GM10266 (cell line): ENCODE measurements around the gene TEPSIN.

Experiments
- DNase-seq: peaks from one replicate; pipeline ENCODE4 v3.0.0; 2012; ENCODE audit errors: extremely low spot score
- TF ChIP-seq, protein P1 (sequence below): IDR thresholded peaks from 2 replicates; pipeline ENCODE4 v1.5.1; 2012; ENCODE audit warnings: mild to moderate bottlenecking, low read depth; ENCODE audit not compliant: control insufficient read depth, insufficient read depth; ENCODE audit errors: missing control alignments

Gene TEPSIN

DNA sequence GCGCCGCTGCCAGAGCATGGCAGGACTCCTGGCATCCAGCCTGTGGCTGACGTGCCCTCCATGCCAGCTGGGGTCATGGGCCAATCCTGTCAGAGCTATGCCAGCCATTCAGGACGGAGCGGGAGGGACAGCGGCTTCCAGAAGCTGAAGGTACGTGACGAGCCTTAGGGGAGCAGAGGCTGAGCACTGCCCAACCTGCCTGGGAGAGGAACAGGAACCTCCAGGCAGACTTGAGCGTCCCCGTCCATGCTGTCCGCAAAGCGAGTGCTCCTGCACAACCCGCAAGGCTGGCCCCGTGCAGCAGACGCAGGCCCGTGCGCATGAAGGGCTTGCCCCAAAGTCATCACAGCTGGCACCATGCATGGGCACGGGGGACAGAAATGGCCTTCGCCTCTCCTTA is 21.8 kb upstream of the TEPSIN start:
- no peak for DNase-seq
- TF ChIP-seq, protein P1, sequence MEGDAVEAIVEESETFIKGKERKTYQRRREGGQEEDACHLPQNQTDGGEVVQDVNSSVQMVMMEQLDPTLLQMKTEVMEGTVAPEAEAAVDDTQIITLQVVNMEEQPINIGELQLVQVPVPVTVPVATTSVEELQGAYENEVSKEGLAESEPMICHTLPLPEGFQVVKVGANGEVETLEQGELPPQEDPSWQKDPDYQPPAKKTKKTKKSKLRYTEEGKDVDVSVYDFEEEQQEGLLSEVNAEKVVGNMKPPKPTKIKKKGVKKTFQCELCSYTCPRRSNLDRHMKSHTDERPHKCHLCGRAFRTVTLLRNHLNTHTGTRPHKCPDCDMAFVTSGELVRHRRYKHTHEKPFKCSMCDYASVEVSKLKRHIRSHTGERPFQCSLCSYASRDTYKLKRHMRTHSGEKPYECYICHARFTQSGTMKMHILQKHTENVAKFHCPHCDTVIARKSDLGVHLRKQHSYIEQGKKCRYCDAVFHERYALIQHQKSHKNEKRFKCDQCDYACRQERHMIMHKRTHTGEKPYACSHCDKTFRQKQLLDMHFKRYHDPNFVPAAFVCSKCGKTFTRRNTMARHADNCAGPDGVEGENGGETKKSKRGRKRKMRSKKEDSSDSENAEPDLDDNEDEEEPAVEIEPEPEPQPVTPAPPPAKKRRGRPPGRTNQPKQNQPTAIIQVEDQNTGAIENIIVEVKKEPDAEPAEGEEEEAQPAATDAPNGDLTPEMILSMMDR, result no peak

DNA sequence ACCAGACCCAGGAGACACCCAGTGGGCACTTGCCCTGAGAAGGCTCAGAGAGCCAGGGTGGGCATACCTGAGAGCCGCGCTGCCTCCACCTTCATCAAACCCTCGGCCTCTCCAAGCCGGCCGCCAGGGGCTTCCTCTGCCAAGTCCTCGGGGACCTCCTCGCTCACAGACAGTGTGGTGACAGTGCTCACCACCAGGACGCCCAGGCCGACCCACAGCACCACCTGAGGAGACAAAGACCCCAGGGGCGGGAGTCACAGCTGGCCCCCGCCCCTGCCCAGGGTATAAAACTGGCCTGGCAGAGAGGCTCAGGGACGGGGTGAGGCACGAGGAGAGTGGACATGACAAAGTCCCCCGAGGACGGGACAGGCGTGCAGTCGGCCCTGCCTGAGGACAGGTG is 21.3 kb upstream of the TEPSIN start:
- no peak for DNase-seq
- TF ChIP-seq, protein P1, result no peak

DNA sequence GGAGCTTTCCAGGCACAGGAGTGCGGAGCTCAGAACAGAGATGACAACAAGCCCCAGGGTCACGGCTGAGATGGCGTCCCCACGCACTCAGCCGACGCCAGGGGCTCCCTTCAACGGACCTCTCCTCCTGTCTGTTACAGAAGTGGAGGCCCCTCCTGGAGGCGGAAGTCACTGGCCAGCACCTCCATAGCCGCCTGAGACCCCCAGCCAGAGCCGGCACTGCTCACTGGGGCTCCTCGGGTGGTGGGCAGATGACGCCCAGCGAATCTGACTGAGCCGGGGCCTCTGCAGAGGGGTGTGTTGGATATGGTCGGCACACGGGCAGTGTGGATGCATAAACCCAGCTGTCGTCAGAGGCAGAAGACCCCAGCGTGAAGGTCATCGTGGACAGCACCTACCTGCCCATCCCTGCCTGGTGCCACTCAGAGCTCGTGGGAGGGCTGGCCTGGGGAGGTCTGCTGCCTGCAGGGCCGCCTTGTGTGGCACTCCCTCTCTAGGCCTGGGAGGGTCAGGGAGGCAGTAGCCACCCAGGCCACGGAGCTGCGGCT is 20.3 kb upstream of the TEPSIN start:
- no peak for DNase-seq
- TF ChIP-seq, protein P1, result no peak

DNA sequence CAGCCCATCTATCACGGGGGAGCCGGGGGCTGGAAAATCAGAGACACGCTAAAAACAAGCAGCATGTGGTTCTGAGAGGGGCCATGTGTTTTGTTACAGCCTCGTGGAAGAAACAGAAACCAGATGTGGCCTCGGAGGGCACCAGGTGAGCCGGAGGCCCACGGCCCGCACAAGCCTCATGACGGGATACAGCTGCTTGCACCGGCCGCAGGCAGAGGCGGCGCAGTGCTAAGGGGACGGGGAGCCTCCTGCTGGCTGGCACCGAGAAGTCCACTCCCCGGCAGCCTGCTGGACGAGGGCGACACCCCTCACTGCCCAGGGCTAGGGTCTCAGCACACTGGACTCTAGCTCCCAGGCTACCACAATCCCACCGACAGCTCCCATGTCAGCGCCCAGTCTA is 19.4 kb upstream of the TEPSIN start:
- DNase-seq, result no peak
- TF ChIP-seq, protein P1, result no peak

DNA sequence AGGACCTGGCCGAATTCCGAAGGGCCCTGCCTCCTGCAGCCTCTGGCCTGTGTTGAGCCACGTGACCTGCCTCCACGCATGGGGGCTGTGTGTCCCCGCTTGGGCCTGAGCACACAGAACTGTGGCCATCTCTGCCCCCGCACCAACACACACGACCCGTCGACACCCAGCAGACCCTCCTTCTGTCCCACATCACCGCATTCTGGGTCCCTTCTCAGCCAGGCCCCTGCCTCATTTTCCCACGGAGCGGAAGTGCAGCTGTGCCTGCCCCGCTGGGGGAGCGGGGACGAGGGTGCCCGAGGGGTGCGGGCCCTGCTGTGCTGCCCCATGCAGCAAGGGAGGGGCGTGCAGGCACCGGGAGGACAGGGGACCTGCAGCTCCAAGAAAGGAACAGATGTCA is 18.7 kb upstream of the TEPSIN start:
- no peak for DNase-seq
- TF ChIP-seq, protein P1, result no peak

DNA sequence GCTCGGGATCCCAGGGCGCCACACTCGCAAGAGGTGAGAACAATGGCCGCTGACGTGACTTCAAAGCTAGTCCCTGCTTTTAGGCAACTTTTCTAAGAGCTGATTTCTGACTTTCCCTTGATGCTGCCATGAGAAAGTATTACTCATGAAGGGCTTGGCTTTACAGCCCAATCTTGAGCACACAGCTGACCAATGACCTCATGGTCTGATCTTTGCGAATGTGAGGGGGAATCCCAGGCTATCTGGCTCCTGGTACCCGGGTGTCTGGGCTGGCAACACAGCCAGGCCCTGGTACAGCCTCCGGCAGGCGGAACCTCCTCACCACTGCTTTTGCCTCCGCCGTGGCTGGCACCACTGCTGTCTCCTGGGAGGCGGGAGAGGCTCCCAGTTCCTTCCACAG is 17.8 kb upstream of the TEPSIN start:
- no peak for DNase-seq
- TF ChIP-seq, protein P1, result no peak

DNA sequence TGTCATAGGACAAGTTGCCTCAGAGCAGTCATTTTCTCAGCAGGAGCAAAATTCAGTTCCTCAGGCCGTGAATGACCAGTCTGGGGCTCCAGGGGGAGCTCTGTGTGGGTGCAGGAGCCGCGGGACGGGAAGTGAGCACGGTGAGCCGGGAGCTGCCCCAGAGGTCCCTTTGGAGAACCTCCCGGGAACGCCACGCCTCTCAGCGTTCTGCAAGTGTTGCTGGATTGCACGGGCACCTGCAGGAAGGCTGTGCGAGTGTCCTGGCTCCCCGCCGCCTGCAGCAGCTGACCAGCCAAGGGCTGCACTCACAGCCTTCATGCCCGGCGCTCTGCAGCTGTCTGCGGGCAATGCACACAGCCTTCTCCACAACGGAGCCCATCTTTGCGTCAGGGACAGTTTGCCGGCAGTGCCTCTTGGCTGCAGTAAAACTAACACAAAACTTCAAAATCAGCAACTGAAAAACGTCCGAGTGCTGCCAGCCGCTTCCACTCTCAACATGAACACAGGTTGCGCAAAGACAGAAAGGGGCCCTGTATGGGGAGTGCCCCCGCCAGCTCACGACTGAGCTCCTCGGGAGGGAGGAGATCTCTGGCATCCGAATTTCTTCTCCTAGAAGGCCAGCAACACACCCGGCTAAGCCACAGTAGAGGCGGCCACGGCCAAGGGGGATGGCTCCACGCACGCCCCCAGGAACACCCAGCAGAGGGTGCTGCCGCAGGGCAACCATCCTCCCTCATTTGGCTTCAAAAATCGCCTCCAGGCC is 16.3 kb upstream of the TEPSIN start:
- DNase-seq, result no peak
- TF ChIP-seq, protein P1, result no peak
